ENCODE measurements around the gene GOLGA6L7.
"Not testable (repeated sequence)": the region's sequence is repeated elsewhere in the genome, so short reads cannot be mapped to it uniquely, and the experiment has no call there.

GOLGA6L7 gene

DNA sequence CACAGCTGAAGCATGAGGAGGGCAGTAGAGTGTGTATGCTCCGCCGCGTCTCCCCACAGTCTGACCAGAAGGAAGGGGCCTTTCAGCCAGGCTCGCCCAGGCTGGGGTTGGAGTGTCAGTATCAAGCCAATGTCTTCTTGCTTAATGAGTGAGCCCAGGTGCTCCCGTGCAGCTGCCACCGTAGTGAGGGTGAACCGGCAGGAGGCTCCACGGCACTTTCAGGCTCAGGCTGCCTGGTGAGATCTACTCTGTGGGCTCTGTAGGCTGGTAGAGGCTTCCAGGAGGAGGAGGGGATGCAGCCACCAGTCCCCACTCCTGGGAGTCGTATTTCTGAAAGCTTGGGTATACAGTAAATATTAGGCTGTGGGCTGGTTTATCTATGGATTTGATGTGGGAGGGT, 8.2 kb downstream of the GOLGA6L7 start:
- DNase-seq, result not testable (repeated sequence)

DNA sequence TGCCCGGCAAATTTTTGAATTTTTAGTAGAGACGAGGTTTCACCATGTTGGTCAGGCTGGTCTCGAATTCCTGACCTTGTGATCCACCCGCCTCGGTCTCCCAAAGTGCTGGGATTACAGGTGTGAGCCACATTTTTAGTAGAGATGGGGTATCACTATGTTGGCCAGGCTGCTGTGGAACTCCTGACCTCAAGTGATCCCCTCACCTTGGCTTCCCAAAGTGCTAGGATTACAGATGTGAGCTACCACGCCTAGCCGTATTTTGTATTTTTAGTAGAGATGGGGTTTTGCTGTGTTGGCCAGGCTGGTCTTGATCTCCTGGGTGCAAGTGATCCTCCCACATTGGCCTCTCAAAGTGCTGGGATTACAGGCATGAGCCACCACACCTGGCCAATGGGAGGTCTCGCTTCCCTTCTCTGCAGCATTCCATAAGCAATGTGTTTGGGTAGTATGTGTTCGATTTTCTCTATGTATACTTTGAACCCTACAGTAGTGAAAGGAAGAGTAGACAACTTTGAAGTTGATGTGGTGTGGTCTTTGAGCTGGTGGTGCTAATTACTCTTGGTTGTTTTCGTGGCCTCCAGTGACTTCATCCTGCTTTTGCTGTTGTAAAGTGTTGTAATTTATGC, 13.4 kb downstream of the GOLGA6L7 start:
- DNase-seq, result not testable (repeated sequence)

DNA sequence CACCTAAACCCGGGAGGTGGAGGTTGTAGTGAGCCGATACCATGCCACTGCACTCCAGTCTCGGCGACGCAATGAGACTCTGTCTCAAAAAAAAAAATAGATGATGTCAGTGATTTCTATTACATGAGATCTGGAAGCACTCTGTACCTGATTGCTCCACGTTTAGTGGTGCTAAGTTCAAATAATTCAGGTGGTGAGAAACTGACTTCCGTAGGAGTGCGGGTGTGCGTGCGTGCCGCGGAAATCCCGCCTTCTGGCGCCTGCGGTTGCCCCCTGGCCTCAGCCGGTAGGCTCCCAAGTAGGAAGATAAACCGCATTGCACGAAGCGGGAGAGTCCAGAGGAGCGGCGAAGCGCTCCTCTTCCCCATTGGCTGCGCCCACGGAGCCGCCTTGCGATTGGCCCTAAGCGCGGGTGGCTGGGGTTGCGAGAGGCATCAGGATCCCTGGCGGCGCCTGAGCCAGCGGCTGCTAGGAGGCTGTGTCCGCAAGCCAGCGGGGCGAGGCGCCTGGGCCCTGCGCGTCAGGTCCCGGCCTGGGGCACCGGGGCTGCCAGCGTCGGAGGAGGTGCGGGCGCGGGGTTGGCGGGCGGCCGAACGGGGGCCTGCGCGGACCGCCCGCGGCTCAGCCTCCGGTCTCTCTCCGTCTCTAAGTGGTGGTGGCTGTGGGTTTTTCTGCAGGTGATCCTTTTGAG, 16.4 kb downstream of the GOLGA6L7 start:
- DNase-seq, result peak; percentile 41

DNA sequence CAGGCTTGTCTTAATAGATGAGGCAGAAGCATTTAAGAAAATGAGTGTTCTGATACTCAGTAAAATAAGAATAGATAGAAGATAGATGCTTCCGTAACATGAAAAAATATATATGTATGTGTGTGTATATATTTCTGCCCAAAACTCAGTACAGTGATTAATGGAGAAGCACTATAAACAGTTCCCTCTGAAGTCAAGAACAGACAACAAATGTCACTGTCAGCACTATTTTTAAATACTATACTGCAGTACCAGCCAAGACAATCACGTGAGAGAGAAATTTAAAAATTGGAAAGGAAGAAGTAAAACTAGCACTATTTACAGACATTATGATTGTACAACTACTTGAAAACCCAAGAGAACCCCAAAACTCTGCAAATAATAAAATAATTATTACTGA, 27.0 kb downstream of the GOLGA6L7 start:
- DNase-seq, result not testable (repeated sequence)

DNA sequence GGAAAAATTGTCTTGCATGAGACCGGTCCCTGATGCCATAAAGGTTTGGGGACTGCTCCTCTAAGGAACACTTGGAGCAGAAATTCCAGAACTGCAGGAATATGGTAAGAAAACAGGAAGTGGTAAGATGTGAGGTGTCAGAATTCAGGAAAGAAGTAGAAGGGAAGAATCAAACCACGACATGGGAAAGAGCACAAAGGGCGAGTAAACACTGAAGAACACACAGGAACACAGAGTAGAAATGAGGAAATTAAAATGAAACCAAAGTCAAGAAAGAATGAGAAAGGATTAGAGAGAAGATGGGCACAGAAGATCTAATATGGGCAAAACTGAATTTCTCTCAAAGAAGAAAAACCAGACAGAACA, 28.5 kb downstream of the GOLGA6L7 start:
- DNase-seq, result not testable (repeated sequence)

DNA sequence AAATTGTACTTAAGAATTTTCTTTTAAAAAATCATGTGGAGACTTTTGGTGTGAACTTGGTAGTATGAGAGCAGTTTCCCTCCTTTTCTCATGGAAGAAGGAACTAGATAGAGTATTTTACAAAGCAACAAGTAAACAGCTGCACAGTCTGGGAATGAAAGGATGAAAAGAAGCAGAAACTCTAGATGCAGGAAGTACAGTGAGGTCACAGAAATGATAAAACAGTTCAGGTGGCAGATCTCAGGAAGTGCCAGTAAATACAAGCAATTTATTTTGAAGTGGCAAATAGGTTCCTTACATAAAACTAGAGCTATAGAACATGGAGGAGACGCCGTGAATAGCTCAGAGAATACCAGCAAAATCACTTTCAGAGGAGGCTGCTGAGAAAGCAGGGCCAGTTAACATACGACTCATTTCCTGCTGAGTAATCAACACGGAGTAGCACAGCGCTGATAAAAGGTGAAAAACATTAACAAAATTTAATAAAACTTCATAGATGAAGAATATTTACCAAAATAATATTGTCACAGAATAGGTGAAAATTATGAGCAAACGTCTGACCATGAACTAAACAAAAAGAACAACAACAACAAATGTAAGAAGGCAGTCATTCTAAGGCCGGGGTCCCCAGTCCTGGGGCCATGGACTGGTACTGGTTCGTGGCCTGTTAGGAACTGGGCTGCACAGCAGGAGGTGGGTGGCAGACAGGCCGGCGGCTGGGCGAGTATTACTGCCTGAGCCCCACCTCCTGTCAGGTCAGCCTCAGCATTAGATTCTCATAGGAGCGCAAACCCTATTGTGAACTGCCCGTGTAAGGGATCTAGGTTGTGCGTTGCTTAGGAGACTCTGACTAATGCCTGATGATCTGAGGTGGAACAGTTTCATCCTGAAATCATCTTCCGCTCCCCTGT, 29.2 kb downstream of the GOLGA6L7 start:
- DNase-seq, result not testable (repeated sequence)

DNA sequence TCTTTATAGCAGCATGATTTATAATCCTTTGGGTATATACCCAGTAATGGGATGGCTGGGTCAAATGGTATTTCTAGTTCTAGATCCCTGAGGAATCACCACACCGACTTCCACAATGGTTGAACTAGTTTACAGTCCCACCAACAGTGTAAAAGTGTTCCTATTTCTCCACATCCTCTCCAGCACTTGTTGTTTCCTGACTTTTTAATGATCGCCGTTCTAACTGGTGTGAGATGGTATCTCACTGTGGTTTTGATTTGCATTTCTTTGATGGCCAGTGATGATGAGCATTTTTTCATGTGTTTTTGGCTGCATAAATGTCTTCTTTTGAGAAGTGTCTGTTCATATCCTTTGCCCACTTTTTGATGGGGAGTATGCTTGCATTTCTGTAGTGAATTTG, 30.3 kb downstream of the GOLGA6L7 start:
- DNase-seq, result not testable (repeated sequence)

DNA sequence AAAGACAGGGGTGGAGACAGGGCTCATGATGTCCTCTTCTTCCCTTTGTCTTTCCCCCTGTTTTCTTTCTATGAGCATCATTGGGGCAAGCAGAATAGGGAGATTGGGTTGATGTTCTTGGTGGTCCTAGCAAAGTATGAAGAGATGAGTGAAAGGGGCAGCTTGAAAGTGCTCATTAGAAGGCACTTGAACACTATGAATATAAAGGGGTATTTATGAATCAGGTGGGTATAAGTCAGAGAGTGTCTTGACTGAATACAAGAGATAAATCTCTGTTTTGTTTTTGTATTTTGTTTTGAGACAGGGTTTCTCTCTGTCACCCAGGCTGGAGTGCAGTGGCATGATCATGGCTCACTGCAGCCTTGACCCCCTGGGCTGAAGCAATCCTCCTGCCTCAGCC, 34.4 kb downstream of the GOLGA6L7 start:
- DNase-seq, result not testable (repeated sequence)

DNA sequence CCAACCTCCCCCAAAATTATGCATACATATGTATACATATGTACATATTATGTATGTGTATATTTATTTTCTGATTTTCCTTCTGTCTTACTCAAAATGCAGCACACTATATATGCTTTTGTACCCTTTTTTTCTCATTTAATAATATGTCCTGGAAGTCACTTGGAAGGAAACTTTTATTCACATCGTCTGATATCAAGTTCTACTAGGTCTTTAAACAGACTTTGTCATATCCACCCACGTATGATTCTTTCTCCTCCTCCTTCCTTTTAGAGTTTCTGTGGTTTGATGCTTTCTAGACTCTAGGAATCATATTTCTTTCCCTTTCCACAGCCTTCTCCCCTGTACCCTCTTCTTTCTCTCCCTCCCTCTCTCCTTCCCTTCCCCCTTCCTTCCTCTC, 35.1 kb downstream of the GOLGA6L7 start:
- DNase-seq, result not testable (repeated sequence)

DNA sequence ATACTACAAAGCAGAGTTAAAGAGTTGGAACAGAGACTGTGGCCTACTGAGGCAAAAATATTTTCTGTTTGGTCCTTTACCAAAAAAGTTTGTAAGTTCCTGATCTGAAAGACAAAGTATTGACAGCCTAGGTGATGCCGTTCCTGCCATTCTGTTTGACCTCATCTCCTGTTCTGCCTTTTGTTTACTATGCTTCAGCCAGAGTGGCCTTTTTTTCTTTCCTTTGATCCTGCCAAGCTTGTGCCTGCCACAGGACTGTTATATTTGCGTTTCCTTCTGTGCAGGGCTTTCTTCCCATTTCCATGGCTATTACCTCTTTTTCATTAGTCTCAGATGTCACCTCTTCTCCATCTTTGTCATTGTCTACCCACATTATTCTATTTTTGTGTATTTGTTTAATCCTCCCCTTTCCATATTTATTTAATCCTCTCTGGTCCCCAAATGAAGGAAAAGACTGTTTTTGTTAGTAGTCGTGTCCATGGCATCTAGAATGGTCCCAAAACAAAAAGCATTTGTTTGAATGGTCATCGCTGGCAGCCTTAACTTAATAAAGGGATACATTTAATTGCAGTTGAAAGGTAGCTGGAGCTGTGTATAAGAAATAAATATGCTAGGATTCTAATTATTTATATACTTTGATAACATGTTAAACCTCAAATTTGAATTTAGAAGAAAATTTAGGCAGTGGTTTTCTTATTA, 36.4 kb downstream of the GOLGA6L7 start:
- DNase-seq, result not testable (repeated sequence)

DNA sequence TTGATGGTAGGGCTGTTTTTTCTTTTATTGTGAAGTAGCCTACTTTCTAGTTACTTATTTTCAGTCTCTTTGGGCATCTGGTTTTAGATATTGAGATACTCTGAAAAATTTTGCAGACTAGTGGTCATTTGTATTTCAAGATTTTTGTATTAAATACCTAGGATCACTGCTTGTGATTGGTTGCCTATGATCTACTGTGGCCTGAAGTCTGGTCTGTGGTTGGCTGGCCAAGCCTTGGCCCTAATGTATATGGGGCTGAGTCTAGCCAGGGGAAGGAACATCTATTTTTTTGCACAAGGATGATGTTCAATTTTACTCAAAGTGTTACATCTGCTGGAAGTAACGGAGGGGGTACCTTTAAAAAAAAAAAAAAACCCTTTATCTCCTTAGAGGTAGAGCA, 38.0 kb downstream of the GOLGA6L7 start:
- not testable (repeated sequence) for DNase-seq

DNA sequence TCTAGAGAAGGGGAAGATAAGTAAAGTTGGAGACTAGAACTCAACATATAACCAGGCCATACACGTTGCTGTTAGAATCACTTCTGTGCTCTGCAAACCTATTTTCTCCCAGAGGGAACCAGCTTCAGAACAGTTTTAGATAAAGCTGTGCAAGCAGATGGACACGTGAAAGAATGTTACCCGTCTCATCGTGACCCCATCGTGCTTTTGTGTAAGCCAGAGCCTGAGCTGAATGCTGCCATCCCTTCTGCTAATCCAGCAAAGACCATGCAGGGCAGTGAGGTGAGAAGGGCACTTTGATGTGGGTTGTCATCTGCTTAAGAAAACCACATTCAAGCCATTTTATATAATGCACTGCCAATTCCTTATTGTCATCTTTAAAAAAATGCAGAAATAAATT, 40.3 kb downstream of the GOLGA6L7 start:
- not testable (repeated sequence) for DNase-seq

DNA sequence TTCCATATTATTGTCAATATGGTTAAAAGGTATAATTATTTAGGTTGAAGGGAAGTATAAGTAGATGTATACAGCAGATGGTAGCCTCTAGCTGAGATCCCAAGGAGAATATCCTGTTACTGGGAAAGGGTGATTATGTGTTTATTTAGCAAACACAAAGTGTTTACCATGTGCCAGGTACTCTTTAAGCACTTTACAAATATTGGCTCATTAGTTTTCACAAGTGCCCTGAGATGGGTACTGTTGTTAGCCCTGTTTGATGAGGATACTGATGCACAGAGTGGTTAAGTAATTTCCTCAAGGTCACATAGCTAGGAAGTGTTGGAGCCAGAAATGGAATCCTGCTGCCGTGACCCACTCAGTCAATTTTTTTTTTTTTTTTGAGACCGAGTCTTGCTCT, 48.1 kb downstream of the GOLGA6L7 start:
- not testable (repeated sequence) for DNase-seq

DNA sequence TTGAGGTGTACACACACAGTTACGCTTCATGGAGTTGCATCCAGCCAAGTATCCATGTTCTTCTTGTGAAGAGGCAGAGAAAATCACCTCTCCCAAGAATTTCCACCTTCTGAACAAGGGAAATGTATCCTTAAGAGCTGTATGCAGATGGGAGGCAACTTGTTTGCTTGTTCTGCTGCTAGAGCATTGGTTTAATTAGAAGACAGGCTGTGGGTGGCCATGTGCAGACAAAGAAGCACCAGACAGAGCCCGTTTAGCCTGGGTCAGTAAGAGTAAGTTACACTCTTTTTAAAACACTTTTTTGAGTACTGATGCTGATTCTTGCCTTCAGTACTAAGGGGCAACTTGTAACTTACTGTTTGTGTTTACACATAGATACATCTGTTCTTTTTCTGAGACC, 50.2 kb downstream of the GOLGA6L7 start:
- DNase-seq, result not testable (repeated sequence)

DNA sequence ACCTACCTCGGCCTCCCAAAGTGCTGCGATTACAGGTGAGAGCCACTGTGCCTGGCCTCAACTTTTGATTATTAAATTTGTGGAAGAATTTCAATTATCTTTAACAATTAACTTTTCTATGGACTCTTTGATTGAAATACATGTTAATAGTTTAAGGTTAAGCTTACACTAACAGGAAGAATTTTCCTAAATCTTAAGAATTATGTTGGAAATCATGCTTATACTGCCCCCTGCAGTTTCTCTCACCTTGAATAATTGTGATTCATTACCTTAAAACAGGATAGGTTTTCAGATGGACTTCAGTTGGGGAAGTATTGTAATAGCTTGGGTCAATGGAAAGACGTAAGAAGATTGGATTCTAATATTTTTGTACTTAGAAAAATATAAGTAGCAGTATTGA, 54.2 kb downstream of the GOLGA6L7 start:
- DNase-seq, result not testable (repeated sequence)

Data from activated gamma-delta T cell treated with Interleukin-2 at 50 U/mL for 16 hours (primary cell).